Vagina (tissue), 2 donors: Measurements from ENCODE around the gene NTN4. TPM values are rescaled to one million over a fixed set of nuclear protein-coding genes. Genes with fewer than 3 reads are reported as not detected.

Experiments
- DNase-seq, 2 donors: peaks; one replicate each; pipeline ENCODE4 v3.0.0-alpha.2; 2017; ENCODE audit errors: extremely low spot score in 2 of 2
- H3K27ac ChIP-seq: fragments of 200-600 bp; sonication (generic); one replicate; pipeline ENCODE4 v1.5.1; 2019
- H3K27me3 ChIP-seq: fragments of 200-600 bp; sonication (generic); one replicate; pipeline ENCODE4 v1.5.1; 2019
- H3K36me3 ChIP-seq, 2 donors: fragments of 200-600 bp; sonication (generic); one replicate each; pipeline ENCODE4 v1.5.1; 2017 to 2019
- H3K4me1 ChIP-seq: fragments of 200-600 bp; sonication (generic); one replicate; pipeline ENCODE4 v1.5.1; 2019
- H3K4me3 ChIP-seq, 2 donors: fragments of 200-600 bp; sonication (generic); 1 replicate in 1 of 2; 2 replicates in 1 of 2; pipeline ENCODE4 v1.5.1; 2016 to 2019
- H3K9me3 ChIP-seq: fragments of 200-600 bp; sonication (generic); one replicate; pipeline ENCODE4 v1.5.1; 2019
- POLR2A ChIP-seq, 2 donors: fragments of 450-650 bp; IDR thresholded peaks; one replicate each; pipeline ENCODE4 v1.6.1; 2017; ENCODE audit warnings: antibody characterized with exemption in 2 of 2, mild to moderate bottlenecking in 2 of 2, moderate library complexity in 2 of 2
- POLR2AphosphoS5 ChIP-seq, 2 donors: sonication (generic); formaldehyde crosslinking; IDR thresholded peaks; one replicate each; pipeline ENCODE4 v1.9.0; 2017; ENCODE audit warnings: antibody characterized with exemption in 2 of 2, mild to moderate bottlenecking in 2 of 2, low read depth in 1 of 2; ENCODE audit not compliant: insufficient read depth in 1 of 2
- intact Hi-C: fragments of 100-400 bp; cut with DNase I; formaldehyde crosslinking; loops from one replicate; pipeline ENCODE4 v1.15.1; 2023
- total RNA-seq: library from RNA; depleted of rRNA; stranded (reverse); fragments of >200 nt; gene quantifications from one replicate; pipeline ENCODE4 v1.2.3, GENCODE V29; 2016
- TF ChIP-seq, protein P1 (sequence below), 3 experiments: fragments of 450-650 bp in 2 of 3; fragments of 200-600 bp in 1 of 3; sonication (generic) in 1 of 3; IDR thresholded peaks; one replicate each; pipeline ENCODE4 v1.5.1; 2017 to 2019; ENCODE audit warnings: antibody characterized with exemption in 3 of 3, mild to moderate bottlenecking in 2 of 3, moderate library complexity in 2 of 3

The NTN4 gene
- total RNA-seq, 1 donor from 2014 or later, result 21.9 TPM

DNA sequence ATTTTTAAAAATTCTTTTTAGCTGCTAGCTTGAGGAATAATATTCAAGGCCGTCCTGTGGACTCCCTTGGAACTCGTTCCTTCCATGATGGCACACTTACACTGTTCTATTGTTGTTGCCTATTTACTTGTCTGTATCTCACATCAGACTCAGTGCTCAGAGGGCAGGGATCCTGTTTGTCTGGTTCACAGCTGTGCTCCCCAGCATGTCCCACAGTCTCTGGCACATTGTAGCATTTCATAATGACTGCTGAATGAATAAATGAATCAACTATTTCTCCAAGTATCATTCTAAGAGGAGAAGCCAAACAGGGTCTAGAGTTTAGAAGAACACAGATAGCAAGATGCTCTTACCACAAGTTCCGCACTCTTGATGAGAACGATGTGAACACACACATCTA is 48.0 kb downstream of the NTN4 start:
- Histone ChIP-seq H3K4me3 (no peak overlapping the region), H3K9me3 (no peaks in the 10 kb centered on the region), H3K27me3 (no peaks in the 10 kb centered on the region), H3K27ac (no peak overlapping the region), H3K36me3 (no peaks in the 10 kb centered on the region), H3K4me1 (peaks cover 14% of the 10 kb centered on the region)
- no peak for DNase-seq
- no peak for TF ChIP-seq POLR2A (IDR thresholded peaks at IDR 0.05)
- TF ChIP-seq, protein P1, sequence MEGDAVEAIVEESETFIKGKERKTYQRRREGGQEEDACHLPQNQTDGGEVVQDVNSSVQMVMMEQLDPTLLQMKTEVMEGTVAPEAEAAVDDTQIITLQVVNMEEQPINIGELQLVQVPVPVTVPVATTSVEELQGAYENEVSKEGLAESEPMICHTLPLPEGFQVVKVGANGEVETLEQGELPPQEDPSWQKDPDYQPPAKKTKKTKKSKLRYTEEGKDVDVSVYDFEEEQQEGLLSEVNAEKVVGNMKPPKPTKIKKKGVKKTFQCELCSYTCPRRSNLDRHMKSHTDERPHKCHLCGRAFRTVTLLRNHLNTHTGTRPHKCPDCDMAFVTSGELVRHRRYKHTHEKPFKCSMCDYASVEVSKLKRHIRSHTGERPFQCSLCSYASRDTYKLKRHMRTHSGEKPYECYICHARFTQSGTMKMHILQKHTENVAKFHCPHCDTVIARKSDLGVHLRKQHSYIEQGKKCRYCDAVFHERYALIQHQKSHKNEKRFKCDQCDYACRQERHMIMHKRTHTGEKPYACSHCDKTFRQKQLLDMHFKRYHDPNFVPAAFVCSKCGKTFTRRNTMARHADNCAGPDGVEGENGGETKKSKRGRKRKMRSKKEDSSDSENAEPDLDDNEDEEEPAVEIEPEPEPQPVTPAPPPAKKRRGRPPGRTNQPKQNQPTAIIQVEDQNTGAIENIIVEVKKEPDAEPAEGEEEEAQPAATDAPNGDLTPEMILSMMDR (IDR thresholded peaks at IDR 0.05), result no peak
- TF ChIP-seq POLR2AphosphoS5 (IDR thresholded peaks at IDR 0.05; ENCODE audit: insufficient read depth in 1 of 2, low read depth in 1 of 2), result no peak
- intact Hi-C loops, result no loop called here

- Histone ChIP-seq H3K4me1 (peaks cover 14% of the 10 kb centered on the region), H3K27ac (no peak overlapping the region)
- intact Hi-C loops, result no loop called here
These were observed 48.9 kb downstream of the NTN4 start for GRCh38 chr12:95741635-95742034.

DNA sequence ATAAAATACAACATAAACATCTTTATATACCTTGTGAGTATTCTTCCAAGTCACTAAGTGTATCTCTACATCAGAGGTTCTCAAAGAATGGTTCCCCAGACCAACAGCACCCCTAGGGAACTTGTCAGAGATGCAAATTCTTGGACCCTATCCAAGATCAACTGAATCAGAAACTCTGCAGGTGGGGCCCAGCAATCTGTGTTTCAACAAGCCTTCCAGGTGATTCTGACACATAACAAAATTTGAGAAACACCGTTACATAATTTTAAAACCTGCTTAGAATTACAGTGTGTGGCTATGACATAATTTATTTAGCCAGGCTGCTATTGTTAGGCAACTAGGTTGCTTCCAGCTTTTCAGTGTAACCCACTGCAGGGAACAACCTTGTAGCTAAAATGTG is 49.8 kb downstream of the NTN4 start:
- Histone ChIP-seq H3K27me3 (no peaks in the 10 kb centered on the region), H3K4me1 (peaks cover 14% of the 10 kb centered on the region), H3K27ac (no peak overlapping the region), H3K9me3 (no peaks in the 10 kb centered on the region), H3K4me3 (no peak overlapping the region), H3K36me3 (no peaks in the 10 kb centered on the region)
- TF ChIP-seq POLR2AphosphoS5 (IDR thresholded peaks at IDR 0.05; ENCODE audit: insufficient read depth in 1 of 2, low read depth in 1 of 2), result no peak
- TF ChIP-seq POLR2A (IDR thresholded peaks at IDR 0.05), result no peak
- TF ChIP-seq, protein P1 (IDR thresholded peaks at IDR 0.05), result no peak
- intact Hi-C loops, result no loop called here
- no peak for DNase-seq

More at GRCh38 chr12:95741635-95742034, 48.9 kb downstream of the NTN4 start:
- Histone ChIP-seq H3K36me3 (no peaks in the 10 kb centered on the region), H3K9me3 (no peaks in the 10 kb centered on the region), H3K27me3 (no peaks in the 10 kb centered on the region), H3K4me3 (no peak overlapping the region)
- TF ChIP-seq, protein P1 (IDR thresholded peaks at IDR 0.05), result no peak
- no peak for TF ChIP-seq POLR2AphosphoS5 (IDR thresholded peaks at IDR 0.05; ENCODE audit: insufficient read depth in 1 of 2, low read depth in 1 of 2)
- no peak for TF ChIP-seq POLR2A (IDR thresholded peaks at IDR 0.05)
- no peak for DNase-seq

DNA sequence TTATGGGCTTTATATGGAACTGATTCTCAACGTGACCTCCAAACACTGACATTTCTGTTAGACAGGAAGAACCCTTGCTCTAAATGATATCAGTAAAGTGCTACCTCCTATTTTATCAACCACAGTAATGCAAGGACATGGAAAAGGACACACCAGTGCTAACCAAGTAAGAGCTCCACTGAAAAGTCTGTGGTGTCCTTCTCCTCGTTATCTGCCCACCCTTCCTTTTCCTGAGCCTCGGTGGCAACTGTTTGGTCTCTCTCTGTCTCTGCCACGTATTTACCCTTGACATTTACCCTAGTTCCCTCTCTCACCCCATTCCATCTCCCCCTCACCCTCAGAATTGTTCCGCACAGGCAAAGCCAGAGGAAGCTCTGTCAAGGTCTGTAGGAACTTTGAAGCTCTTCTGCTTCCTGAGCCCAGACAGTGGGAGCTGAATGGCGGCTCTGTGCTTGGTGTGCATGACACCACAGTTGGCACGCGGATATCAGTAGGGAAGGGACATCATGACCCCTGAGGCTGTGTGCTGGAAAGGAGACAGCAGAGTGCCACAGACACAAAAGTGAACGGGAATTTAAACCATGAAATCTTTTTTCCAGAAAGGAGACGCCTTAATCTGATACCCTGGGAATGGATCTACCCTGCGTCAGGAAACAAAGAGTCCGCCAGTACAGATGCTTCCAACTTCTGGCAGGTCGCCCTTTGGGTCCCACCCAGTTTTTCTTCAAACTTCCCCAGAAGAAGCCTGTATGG is 50.8 kb downstream of the NTN4 start:
- Histone ChIP-seq H3K36me3 (no peaks in the 10 kb centered on the region), H3K4me3 (no peak overlapping the region), H3K9me3 (no peaks in the 10 kb centered on the region), H3K4me1 (peaks cover 14% of the 10 kb centered on the region), H3K27ac (peak overlapping the region; percentile 24), H3K27me3 (no peaks in the 10 kb centered on the region)
- DNase-seq, result no peak
- TF ChIP-seq POLR2AphosphoS5 (IDR thresholded peaks at IDR 0.05; ENCODE audit: insufficient read depth in 1 of 2, low read depth in 1 of 2), result no peak
- TF ChIP-seq, protein P1 (IDR thresholded peaks at IDR 0.05), result no peak
- no peak for TF ChIP-seq POLR2A (IDR thresholded peaks at IDR 0.05)
- intact Hi-C loops, result no loop called here

GRCh38 chr12:95738024-95738611 is 52.4 kb downstream of the NTN4 start:
- intact Hi-C loops, result no loop called here
- no peak overlapping the region for H3K27ac ChIP-seq
- DNase-seq, result no peak
- H3K4me3 ChIP-seq, result no peak overlapping the region
- H3K36me3 ChIP-seq, result no peaks in the 10 kb centered on the region
- no peaks in the 10 kb centered on the region for H3K9me3 ChIP-seq
- peaks cover 21% of the 10 kb centered on the region for H3K4me1 ChIP-seq
- no peaks in the 10 kb centered on the region for H3K27me3 ChIP-seq
- TF ChIP-seq, protein P1 (IDR thresholded peaks at IDR 0.05), result no peak
- TF ChIP-seq POLR2A (IDR thresholded peaks at IDR 0.05) (no peak), POLR2AphosphoS5 (IDR thresholded peaks at IDR 0.05; ENCODE audit: insufficient read depth in 1 of 2, low read depth in 1 of 2) (no peak)
